Measurements from ENCODE around the gene CYCS.
"Not testable (repeated sequence)": the region's sequence is repeated elsewhere in the genome, so short reads cannot be mapped to it uniquely, and the experiment has no call there.

CYCS gene

DNA sequence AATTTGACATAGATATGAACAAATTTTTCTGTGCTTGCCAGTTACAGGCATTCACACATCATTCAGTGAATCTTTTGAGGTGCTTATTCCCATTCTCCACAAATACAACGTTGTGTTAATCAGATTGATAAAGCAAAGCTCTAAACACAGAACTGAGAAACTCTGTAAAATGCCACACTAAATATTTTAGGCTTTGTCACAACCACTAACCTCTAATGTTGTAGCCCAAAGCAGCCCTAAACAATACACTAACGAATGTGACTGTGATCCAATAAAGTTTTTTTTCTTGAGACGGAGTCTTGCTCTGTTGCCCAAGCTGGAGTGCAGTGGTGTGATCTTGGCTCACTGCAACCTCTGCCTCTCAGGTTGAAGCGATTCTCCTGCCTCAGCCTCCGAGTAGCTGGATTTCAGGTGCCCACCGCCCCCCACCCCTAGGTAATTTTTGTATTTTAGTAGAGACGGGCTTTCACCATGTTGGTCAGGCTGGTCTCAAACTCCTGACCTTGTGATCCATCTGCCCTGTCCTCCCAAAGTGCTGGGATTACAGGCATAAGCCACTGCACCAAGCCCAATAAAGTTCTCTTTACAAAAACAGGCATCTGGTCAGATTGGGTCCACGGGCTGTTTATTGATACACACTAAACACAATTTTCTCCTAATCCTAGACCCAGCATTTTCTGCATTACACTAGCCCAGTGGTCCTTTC is 6.9 kb downstream of the CYCS start:
- DNase-seq (ENCODE audit: low read depth in 2 of 2), result no peak

GRCh38 chr7:25117226-25118047 is 7.6 kb downstream of the CYCS start:
- no peak for DNase-seq (ENCODE audit: low read depth in 2 of 2)

- no peak for DNase-seq (ENCODE audit: low read depth in 2 of 2)
Measured at GRCh38 chr7:25116621-25117020, 8.4 kb downstream of the CYCS start.

GRCh38 chr7:25110514-25110913 is 14.5 kb downstream of the CYCS start:
- DNase-seq (ENCODE audit: low read depth in 2 of 2), result not testable (repeated sequence)

DNA sequence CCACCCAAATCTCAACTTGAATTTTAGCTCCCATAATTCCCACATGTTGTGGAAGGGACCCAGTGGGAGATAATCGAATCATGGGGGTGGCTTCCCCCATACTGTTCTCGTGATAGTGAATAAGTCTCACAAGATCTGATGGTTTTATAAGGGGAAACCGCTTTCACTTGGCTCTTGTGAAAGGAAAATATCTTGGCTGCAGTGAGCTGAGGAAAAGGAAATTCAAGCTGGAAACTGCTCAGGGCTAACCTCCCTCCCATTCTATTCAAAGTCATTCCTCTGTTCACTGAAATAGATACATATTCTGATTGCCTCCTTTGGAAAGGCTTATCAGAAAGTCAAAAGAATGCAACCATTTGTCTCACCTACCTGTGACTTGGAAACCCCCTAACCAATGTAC is 15.8 kb downstream of the CYCS start:
- DNase-seq (ENCODE audit: low read depth in 2 of 2), result no peak

DNA sequence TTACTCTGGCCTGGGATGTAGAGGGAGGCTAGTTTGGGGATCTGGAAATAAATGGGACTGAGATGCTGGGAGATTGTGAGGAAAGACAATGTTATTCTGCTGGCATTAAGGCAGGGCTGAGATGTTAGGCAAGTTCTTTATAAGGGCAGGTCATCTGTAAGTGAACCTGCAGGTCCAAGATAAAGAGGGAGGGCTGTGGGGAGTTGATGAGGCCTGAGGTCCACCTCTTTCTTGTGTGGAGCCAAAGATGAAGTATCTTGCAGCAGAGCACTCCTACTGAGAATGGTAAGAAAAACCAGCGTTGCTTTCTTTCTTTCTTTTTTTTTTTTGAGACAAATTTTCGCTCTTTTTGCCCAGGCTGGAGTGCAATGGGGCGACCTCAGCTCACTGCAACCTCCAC is 19.1 kb downstream of the CYCS start:
- DNase-seq (ENCODE audit: low read depth in 2 of 2), result no peak

- DNase-seq (ENCODE audit: low read depth in 2 of 2), result no peak
Measured at GRCh38 chr7:25103773-25104172, 21.3 kb downstream of the CYCS start.

DNA sequence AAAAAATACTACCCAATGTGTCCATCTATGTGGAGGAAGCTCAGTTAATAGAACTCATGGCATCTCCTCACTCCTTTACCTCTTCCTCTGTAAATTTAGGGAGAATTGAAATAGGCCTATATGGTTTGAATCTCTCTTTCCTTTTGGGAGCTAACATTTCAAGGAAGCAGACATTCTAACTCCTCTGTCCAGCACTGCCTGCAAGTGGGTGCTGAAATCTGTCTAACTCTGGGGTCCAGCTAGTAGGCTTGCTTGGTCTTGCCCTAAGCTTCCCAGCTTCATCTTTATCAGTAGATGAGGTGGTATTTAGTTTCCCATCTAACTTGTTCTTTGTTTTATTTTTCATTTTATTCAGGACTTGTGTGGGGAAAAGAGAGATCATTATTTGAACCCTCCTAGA is 23.2 kb downstream of the CYCS start:
- no peak for DNase-seq (ENCODE audit: low read depth in 2 of 2)

DNA sequence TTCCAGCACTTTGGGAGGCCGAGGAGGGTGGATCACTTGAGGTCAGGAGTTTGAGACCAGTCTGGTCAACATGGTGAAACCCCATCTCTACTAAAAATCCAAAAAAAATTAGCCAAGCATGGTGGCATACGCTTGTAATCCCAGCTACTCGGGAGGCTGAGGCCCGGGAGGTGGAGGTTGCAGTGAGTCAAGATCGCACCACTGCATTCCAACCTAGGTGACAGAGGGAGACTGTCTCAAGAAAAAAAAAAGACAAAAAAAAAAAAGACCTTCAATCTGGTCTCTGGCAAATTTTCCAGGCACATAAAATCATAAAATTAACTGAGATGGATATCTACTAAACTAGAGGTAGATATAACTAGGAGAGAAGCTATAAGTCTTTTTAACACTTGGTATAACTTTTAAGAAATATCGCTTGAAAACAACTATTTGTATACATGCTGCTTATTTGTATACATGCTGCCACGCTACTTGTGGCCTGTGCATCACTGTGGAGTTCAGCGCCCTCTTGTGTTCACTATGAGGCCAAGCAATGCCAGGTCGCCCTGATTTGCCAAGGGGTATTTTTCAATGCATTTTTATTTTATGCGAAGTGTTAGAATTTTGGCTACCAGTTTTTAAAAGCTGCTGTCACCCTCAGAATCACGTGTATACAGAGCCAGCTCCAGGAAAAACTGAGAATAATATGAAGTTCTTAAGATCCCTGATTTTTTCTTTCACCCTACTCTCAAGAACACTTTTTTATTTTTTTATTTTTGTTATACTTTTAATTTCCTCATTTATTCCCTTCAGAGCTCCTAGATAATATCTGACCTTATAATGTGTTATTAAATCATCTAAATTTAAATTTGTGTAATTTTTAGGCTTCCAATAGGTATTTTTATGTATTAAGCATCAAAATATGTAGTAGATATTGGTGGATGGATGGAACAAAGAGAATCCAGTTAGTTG is 26.7 kb downstream of the CYCS start:
- peak in 1 of 2 donors; percentile 47 for DNase-seq (ENCODE audit: low read depth in 2 of 2)

DNA sequence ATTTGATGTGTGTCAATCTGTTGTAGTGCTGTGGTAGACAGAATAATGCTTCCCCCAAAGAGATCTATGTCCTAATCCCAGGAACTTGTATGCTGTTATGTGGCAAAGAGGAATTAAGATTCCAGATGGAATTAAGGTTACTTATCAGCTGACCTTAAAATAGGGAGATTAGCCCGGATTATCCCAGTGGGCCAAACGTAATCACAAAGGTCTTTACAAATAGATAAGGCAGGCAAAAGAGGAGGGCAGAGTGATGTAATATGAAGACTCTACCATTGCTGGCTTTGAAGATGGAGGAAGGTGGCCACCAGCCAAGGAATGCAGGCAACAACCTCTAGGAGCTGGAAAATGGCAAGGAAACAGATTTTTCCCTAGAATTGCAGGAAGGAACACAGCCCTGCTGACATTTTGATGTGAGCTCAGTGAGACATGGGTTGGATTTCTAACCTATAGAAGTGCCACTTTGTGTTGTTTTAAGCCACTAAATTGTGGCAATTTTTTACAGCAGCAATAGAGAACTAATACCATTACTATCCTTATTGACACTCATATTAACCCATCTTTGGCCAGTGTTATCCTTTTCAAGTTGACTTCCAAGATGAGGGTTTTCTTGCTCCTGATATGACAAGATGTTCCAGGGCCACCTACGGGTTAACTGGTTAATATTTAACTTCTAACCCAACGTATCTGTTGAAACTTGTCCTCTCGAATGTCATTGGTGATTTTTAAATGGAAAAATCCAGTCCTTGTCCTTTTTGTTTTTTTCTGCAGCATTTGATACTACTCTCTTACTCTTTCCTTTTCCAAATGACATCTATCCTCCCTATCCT is 29.3 kb downstream of the CYCS start:
- DNase-seq (ENCODE audit: low read depth in 2 of 2), result no peak

GRCh38 chr7:25093268-25093826 is 31.7 kb downstream of the CYCS start:
- peak; percentile 29 to 52 for DNase-seq (ENCODE audit: low read depth in 2 of 2)

DNA sequence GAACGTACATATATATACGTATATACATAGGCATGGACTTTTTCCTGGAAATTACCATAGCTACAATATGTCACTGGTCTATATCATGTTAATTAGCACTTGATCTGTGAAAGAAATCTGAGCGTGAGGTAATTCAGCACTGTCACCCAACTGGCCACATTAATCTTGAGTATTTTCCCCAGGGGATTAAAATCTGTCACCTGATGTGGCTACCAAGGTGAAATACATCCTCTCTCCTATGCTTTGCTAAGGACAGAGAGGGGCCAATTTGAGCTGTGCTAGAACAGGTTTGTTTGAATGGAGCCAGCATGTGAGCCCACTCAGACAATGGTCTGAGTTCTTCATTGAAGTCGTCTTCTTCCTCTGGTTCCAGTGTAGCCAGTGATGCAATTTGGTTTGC is 33.3 kb downstream of the CYCS start:
- no peak for DNase-seq (ENCODE audit: low read depth in 2 of 2)

GRCh38 chr7:25091176-25091575 is 33.9 kb downstream of the CYCS start:
- no peak for DNase-seq (ENCODE audit: low read depth in 2 of 2)

GRCh38 chr7:25090374-25090773 is 34.7 kb downstream of the CYCS start:
- no peak for DNase-seq (ENCODE audit: low read depth in 2 of 2)

GRCh38 chr7:25087855-25088254 is 37.2 kb downstream of the CYCS start:
- DNase-seq (ENCODE audit: low read depth in 2 of 2), result no peak

- DNase-seq (ENCODE audit: low read depth in 2 of 2), result no peak
Measured at GRCh38 chr7:25084821-25085220, 40.2 kb downstream of the CYCS start.

- no peak for DNase-seq (ENCODE audit: low read depth in 2 of 2)
Measured at GRCh38 chr7:25083201-25083600, 41.9 kb downstream of the CYCS start.

DNA sequence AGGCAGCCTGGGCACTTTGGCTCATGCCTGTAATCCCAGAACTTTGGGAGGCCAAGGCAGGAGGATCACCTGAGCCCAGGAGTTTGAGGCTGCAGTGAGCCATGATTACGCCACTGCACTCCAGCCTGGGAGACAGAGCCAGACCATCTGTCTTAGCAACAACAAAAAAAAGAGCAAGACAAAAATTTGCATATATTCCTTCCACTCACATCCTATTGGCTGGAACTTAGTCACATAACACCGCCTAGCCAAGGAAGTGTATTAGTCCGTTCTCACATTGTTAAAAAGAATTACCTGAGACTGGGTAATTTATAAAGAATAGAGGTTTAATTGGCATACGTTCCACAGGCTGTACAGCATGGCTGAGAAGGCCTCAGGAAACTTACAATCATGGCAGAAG is 43.0 kb downstream of the CYCS start:
- DNase-seq (ENCODE audit: low read depth in 2 of 2), result not testable (repeated sequence)

- DNase-seq (ENCODE audit: low read depth in 2 of 2), result no peak
Measured at GRCh38 chr7:25077096-25077495, 48.0 kb downstream of the CYCS start.

DNA sequence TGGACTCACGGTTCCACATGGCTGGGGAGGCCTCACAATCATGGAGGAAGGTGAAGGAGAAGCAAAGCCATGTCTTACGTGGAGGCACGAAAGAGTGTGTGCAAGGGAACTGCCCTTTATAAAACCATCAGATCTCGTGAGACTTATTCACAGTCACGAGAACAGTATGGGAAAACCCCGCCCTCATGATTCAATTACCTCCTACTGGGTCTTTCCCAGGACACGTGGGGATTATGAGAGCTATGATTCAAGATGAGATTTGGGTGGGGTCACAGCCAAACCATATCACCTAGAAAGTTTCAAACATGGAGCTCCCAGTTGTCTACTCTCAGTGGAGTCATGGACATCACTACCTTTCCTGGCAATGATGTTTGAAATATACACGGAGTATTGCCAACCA is 49.6 kb downstream of the CYCS start:
- no peak for DNase-seq (ENCODE audit: low read depth in 2 of 2)

DNA sequence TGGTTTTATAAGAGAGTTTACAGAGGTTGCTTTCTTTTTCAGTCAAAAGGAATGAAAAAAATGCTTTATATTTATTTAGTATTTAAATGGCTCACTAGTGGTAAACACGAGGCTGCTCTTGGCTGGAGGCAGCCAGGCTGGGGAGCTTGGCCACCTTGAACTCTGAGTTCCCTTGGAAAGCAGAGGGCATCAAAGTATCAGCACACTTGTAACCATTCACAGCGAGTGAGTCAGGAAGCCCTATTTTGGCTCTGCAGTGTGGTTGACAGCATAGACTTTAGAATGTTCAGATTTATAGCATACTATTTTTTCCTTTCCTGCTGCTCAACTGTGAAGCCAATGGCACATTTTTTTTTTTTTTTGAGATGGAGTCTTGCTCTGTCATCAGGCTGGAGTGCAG is 51.6 kb downstream of the CYCS start:
- no peak for DNase-seq (ENCODE audit: low read depth in 2 of 2)
